Measurements from ENCODE around the gene PDC.
"Not testable (repeated sequence)": the region's sequence is repeated elsewhere in the genome, so short reads cannot be mapped to it uniquely, and the experiment has no call there.

PDC gene

DNA sequence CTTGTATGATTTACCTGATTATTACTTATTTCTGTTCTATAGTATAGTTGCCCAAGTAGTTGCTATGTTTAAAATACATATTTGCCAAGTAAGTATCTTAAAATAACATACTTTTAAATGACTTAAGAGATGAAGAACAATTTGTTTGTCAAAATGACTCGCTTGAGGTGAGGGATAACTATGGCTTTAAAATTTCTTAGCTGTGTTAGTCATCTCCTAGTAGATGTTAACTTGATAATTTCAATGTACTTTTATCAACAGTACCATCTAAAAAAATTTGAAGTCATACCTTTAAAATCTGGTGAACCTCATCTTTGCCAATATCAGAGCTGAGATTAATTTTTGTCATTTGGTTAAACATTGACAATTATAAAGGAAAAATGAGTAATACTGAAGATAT lies 47.6 kb downstream of the PDC start:
- no peak overlapping the region for H3K27ac ChIP-seq
- DNase-seq (ENCODE audit: low read depth, low spot score): no peak

- no peak for DNase-seq (ENCODE audit: low read depth, low spot score)
- no peak overlapping the region for H3K27ac ChIP-seq
These were observed 51.8 kb downstream of the PDC start for GRCh38 chr1:186409091-186409490.

DNA sequence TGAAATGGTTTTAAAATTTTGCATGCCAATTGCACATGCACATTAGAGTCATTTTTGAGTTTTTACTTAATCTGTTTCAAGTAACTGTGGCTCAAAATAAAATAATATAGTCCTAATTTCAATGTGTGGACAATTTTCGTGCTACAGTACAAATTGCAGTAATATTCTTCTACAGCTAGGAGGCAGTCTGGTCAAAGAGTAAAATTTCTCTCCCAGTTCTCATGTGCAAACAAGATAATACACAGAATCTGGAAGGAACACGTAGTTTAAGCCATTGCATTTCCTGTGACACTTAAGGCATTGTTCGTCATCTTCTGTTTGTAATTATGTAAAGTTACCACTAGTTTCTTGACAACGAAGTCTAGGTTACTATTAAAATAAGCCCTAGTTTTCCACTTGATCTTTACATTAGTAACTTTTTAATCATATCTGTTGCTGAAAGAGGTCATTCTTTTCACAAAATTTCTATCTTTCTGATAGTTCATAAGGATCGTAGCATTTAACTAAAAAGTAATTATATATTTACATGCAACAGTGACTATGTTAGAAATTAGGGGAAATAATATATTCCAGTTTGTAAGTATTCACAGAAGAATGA lies 56.4 kb downstream of the PDC start:
- no peak for DNase-seq (ENCODE audit: low read depth, low spot score)
- H3K27ac ChIP-seq: no peak overlapping the region

- H3K27ac ChIP-seq: no peak overlapping the region
- DNase-seq (ENCODE audit: low read depth, low spot score): no peak
These were observed 57.3 kb downstream of the PDC start for GRCh38 chr1:186403632-186404031.

- H3K27ac ChIP-seq; DNase-seq (ENCODE audit: low read depth, low spot score): not testable (repeated sequence)
These were observed 59.5 kb downstream of the PDC start for GRCh38 chr1:186401446-186401845.

Measured in epithelial cell of prostate (primary cell).